D341Med (cell line): ENCODE measurements around the gene PYROXD2.

ENCODE experiments used
- DNase-seq: peaks from one replicate; pipeline ENCODE4 v3.0.0; 2012; ENCODE audit warnings: low spot score

Gene PYROXD2

GRCh38 chr10:98414932-98415730, at the start of gene PYROXD2:
PYROXD2 (minus strand) TSS chr10:98415182; CDS start chr10:98415135, 47 bp downstream.
- DNase-seq: peak; percentile 47

- DNase-seq: no peak
These were observed 49.2 kb upstream of the PYROXD2 start for GRCh38 chr10:98463976-98464754.

- no peak for DNase-seq
These were observed 48.0 kb upstream of the PYROXD2 start for GRCh38 chr10:98463016-98463415.

GRCh38 chr10:98461500-98461842, 46.5 kb upstream of the PYROXD2 start:
- DNase-seq: no peak

DNA sequence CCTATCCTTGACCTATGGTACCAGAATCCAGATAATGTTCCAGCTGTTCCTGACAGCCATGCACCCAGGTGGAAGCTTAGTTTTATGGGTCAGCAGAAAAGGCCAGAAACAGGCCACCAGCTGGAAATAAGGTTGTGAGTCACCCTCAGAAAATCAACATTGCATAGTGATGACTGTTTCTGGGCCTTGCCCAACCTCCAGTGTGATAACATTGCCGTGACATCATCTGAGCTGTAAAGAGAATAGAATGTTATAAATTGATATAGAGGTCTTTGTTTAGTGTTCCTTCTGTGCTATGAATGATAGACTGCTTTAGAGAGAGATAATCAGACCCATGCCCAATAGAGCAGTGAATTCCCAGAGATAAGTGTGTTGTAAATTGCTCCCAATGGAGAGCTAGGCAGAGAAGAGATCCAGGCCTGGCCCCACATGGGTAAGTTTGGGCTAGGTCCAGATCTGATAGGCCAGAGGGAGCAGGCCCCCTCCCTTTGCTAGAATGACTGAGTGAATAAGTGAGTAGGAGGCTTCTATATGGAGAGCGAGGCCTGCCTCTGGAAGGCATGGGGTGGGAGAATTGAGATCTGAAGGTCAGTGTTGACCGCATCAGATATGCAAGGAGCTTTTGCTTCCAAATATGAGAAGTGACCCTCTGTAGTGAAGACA, 46.0 kb upstream of the PYROXD2 start:
- DNase-seq: no peak

GRCh38 chr10:98458809-98459784, 44.1 kb upstream of the PYROXD2 start:
- no peak for DNase-seq

GRCh38 chr10:98457721-98458120, 42.7 kb upstream of the PYROXD2 start:
- DNase-seq: no peak

- no peak for DNase-seq
These were observed 41.9 kb upstream of the PYROXD2 start for GRCh38 chr10:98456686-98457482.

- no peak for DNase-seq
These were observed 41.1 kb upstream of the PYROXD2 start for GRCh38 chr10:98456043-98456570.

- DNase-seq: no peak
These were observed 38.7 kb upstream of the PYROXD2 start for GRCh38 chr10:98453729-98454128.

DNA sequence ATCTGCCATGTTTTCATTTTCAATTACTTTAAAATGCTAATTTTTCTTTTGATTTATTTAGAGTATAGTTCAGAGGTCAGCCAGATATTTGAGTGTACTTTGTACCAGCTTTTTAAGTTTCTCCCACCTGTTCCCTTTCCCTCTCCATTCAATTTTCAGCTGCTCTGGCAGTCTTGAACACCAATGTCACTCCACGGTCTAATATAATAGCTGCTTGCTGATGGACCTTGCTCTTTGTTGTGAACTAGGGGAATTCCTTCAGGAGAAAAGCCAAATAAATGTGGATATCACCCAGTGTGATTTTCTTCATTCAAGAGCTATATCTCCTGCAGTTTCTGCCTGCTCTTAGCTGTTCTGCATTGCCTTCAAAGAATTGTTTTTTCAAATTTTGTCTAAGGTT, 35.6 kb upstream of the PYROXD2 start:
- no peak for DNase-seq

DNA sequence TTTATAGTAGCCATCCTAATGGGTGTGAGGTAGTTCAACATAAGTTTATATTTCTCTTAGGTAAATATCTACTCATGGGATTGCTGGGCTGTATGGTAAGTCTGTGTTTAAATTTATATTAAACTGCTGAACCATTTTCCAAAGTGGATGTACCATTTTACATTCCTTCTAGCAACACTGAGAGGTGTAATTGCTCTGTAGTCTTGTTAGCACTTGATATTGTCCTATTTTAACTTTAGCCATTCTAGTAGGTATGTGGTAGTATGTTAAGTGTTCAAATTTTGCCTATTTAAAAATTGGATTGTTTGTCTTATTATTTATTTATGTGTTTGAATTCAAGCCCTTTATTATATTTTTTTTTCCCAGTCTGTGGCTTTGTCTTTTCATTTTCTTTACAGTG, 34.3 kb upstream of the PYROXD2 start:
- no peak for DNase-seq

GRCh38 chr10:98446661-98447221, 31.8 kb upstream of the PYROXD2 start, which contains the start of gene HPS1:
HPS1 (minus strand) TSS chr10:98446935; CDS start chr10:98443240, 3,695 bp downstream.
- DNase-seq: peak; percentile 90

- DNase-seq: no peak
These were observed 31.2 kb upstream of the PYROXD2 start for GRCh38 chr10:98446151-98446660.

DNA sequence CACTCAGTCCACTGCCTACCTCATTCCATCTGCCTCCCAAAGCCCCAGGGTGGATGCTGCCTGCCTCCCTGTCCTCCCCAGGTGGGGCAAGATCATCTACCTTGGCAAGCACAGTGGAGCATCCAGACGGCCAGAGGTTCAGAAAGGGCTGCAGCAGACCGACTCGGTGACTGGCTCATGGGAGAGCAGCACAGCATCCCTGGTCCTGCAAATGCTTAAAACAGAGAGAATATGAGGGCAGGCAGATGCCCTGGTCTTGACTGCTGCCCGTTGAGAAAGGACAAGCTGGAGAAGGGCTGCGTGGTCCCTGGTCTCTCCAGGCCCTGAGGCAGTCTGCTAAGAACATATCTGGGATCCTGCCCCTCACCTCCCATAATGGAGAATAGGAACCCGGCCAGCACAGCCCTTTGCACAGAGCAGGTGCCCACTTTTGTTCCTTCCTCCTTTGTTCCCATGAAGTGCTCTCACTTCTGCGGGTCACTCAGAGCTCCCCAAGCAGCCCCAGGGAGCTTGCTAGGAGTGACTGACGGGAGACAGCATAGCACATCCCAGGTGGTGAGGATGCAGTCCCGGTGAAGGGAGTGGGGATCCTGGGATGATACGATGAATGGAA, 30.3 kb upstream of the PYROXD2 start:
- no peak for DNase-seq

- DNase-seq: peak; percentile 53
These were observed 29.5 kb upstream of the PYROXD2 start for GRCh38 chr10:98444314-98445006.

DNA sequence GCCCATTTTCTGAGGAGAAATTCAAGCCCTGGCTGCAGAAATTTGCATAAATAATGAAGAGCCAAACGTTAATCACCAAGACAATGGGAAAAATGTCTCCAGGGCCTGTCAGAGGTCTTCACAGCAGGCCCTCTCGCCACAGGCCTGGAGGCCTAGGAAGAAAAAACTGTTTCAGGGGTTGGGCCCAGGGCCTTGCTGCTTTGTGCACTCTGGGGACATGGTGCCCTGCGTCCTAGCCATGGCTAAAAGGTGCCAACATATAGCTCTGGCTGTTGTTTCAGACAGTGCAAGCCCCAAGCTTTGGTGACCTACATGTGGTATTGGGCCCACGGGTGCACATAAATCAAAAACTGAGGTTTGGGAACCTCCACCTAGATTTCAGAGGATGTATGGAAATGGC, 23.7 kb upstream of the PYROXD2 start:
- no peak for DNase-seq

DNA sequence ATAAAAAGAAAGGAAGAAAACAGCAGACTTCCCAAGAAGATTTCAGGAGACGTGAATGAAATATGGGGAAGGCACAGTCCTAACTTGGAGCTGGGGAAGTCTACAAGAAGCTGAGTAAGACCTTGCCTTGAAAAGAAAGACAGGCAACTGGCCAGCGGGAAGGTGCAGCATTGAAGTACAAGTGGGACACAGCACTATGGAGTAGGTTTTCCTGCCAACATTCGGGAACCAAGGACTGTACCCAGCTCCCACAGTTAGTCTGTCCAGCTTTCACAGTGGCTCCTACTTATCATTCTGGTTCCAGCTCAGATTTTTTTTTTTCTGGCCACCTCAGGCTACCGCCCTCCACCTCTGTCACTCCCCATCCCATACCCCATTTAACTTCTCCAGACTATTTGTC, 21.7 kb upstream of the PYROXD2 start:
- DNase-seq: no peak

- DNase-seq: no peak
These were observed 20.2 kb upstream of the PYROXD2 start for GRCh38 chr10:98435178-98435577.
